Fibroblast of peridontal ligament (primary cell): Measurements from ENCODE around the gene PNMA6E.

Experiments
- DNase-seq: peaks from one replicate; pipeline ENCODE4 v3.0.0-alpha.2; 2010; ENCODE audit errors: extremely low read depth

The PNMA6E gene

GRCh38 chrX:153384390-153384789 lies 16.8 kb downstream of the PNMA6E start:
- DNase-seq: no peak

- no peak for DNase-seq
Measured at GRCh38 chrX:153382563-153383482, 18.3 kb downstream of the PNMA6E start.

GRCh38 chrX:153381684-153382532 lies 19.2 kb downstream of the PNMA6E start:
- DNase-seq: peak; percentile 96

GRCh38 chrX:153380691-153381090 lies 20.5 kb downstream of the PNMA6E start:
- DNase-seq: peak; percentile 5

- DNase-seq: no peak
Measured at GRCh38 chrX:153379971-153380581, 21.1 kb downstream of the PNMA6E start.

GRCh38 chrX:153379508-153379907 lies 21.6 kb downstream of the PNMA6E start:
- DNase-seq: no peak

- no peak for DNase-seq
Measured at GRCh38 chrX:153378607-153379006, 22.5 kb downstream of the PNMA6E start.

- DNase-seq: no peak
Measured at GRCh38 chrX:153377727-153378126, 23.4 kb downstream of the PNMA6E start.

GRCh38 chrX:153375571-153375970 lies 25.6 kb downstream of the PNMA6E start:
- no peak for DNase-seq

- no peak for DNase-seq
Measured at GRCh38 chrX:153374426-153374825, 26.7 kb downstream of the PNMA6E start.

GRCh38 chrX:153372949-153373348 lies 28.2 kb downstream of the PNMA6E start:
- DNase-seq: peak; percentile 1

GRCh38 chrX:153371256-153371655 lies 29.9 kb downstream of the PNMA6E start:
- peak; percentile 37 for DNase-seq

- DNase-seq: peak; percentile 6
Measured at GRCh38 chrX:153370293-153371055, 30.7 kb downstream of the PNMA6E start.

- no peak for DNase-seq
Measured at GRCh38 chrX:153366878-153367538, 34.1 kb downstream of the PNMA6E start.

- no peak for DNase-seq
Measured at GRCh38 chrX:153366119-153366518, 35.0 kb downstream of the PNMA6E start.

GRCh38 chrX:153365670-153366069 lies 35.5 kb downstream of the PNMA6E start:
- no peak for DNase-seq

GRCh38 chrX:153361781-153362397 lies 39.3 kb downstream of the PNMA6E start:
- no peak for DNase-seq

- DNase-seq: no peak
Measured at GRCh38 chrX:153357877-153358276, 43.3 kb downstream of the PNMA6E start.

- DNase-seq: no peak
Measured at GRCh38 chrX:153353416-153353815, 47.7 kb downstream of the PNMA6E start.

GRCh38 chrX:153352858-153353257 lies 48.3 kb downstream of the PNMA6E start:
- no peak for DNase-seq
